SK-N-SH (cell line): Measurements from ENCODE around the gene KLHL17. TPM values are rescaled to one million over a fixed set of nuclear protein-coding genes. Genes with fewer than 3 reads are reported as not detected.

Source experiments
- CTCF ChIA-PET: fragments of 300-600, 350-600 bp; formaldehyde crosslinking; extraction: SDS; loops from one replicate; lab custom pipeline; 2021; lab: Yijun Ruan, JAX
- POLR2A ChIA-PET: fragments of 350-600 bp; sonication (Branson Sonifier 250); formaldehyde crosslinking; extraction: SDS; loops from one replicate; lab custom pipeline; 2020; ENCODE audit warnings: antibody characterized with exemption, inconsistent platforms; lab: Yijun Ruan, JAX
- DNase-seq: peaks from one replicate; pipeline ENCODE4 v3.0.0; 2012
- H2AFZ ChIP-seq: fragments of 200-600 bp; sonication (generic); 2 replicates; pipeline ENCODE4 v1.8.1; 2016; ENCODE audit warnings: antibody characterized with exemption, mild to moderate bottlenecking, low read depth
- H3F3A ChIP-seq: fragments of 200-600 bp; sonication (generic); replicated peaks from 2 replicates; pipeline ENCODE3; 2016; ENCODE audit warnings: antibody characterized with exemption, mild to moderate bottlenecking; ENCODE audit not compliant: insufficient read depth
- H3K27ac ChIP-seq, 2 experiments: fragments of 200-500 bp in 1 of 2; fragments of 200-600 bp in 1 of 2; sonication (Bioruptor generic) in 1 of 2; sonication (generic), shearing (Covaris generic) in 1 of 2; 2 replicates each; pipeline versions ENCODE4 v1.5.1 to v1.6.1; 2014 to 2016; ENCODE audit warnings: low read depth in 2 of 2, inconsistent platforms in 1 of 2, low read length in 1 of 2, mild to moderate bottlenecking in 1 of 2, mixed read lengths in 1 of 2
- H3K27me3 ChIP-seq: fragments of 200-600 bp; sonication (generic), shearing (Covaris generic); 2 replicates; pipeline ENCODE4 v1.6.1; 2016; ENCODE audit warnings: mixed run types; ENCODE audit not compliant: insufficient read depth
- H3K36me3 ChIP-seq, 2 experiments: fragments of 200-500 bp in 1 of 2; fragments of 200-600 bp in 1 of 2; sonication (Bioruptor generic) in 1 of 2; sonication (generic) in 1 of 2; replicated peaks in 1 of 2; 2 replicates each; pipeline versions ENCODE3 to v1.5.1; 2014 to 2016; ENCODE audit warnings: low read length in 1 of 2, mild to moderate bottlenecking in 1 of 2; ENCODE audit not compliant: insufficient read depth in 2 of 2, control insufficient read depth in 1 of 2
- H3K4me1 ChIP-seq, 2 experiments: fragments of 200-500 bp in 1 of 2; fragments of 200-600 bp in 1 of 2; sonication (Bioruptor generic) in 1 of 2; sonication (generic), shearing (Covaris generic) in 1 of 2; 2 replicates each; pipeline versions ENCODE4 v1.5.1 to v1.6.1; 2014 to 2016; ENCODE audit warnings: low read depth in 1 of 2, low read length in 1 of 2, mixed run types in 1 of 2; ENCODE audit not compliant: insufficient read depth in 2 of 2, control insufficient read depth in 1 of 2
- H3K4me2 ChIP-seq: fragments of 200-600 bp; sonication (generic), shearing (Covaris generic); 2 replicates; pipeline ENCODE4 v1.6.1; 2017; ENCODE audit warnings: mixed run types
- H3K4me3 ChIP-seq, 2 experiments: fragments of 200-500 bp in 1 of 2; fragments of 200-600 bp in 1 of 2; sonication (Bioruptor generic) in 1 of 2; sonication (generic), shearing (Covaris generic) in 1 of 2; 2 replicates each; pipeline versions ENCODE4 v1.5.1 to v1.8.1; 2014 to 2016; ENCODE audit warnings: low read depth in 2 of 2, inconsistent platforms in 1 of 2, low read length in 1 of 2, mild to moderate bottlenecking in 1 of 2, mixed read lengths in 1 of 2, moderate library complexity in 1 of 2
- H3K79me2 ChIP-seq: fragments of 200-600 bp; sonication (generic); 2 replicates; pipeline ENCODE4 v1.8.1; 2017; ENCODE audit warnings: mild to moderate bottlenecking; ENCODE audit not compliant: insufficient read depth
- H3K9ac ChIP-seq: fragments of 200-600 bp; sonication (generic); 2 replicates; pipeline ENCODE4 v1.6.1; 2017; ENCODE audit warnings: mixed run types
- H3K9me2 ChIP-seq: fragments of 200-600 bp; sonication (generic); 2 replicates; pipeline ENCODE4 v1.6.1; 2017; ENCODE audit warnings: mixed run types
- H3K9me3 ChIP-seq: fragments of 200-600 bp; sonication (generic); 2 replicates; pipeline ENCODE4 v1.6.1; 2017; ENCODE audit warnings: mixed run types, mild to moderate bottlenecking, moderate library complexity
- H4K20me1 ChIP-seq: fragments of 200-600 bp; sonication (generic); 2 replicates; pipeline ENCODE4 v1.6.1; 2017; ENCODE audit warnings: mild to moderate bottlenecking, mixed run types; ENCODE audit not compliant: insufficient read depth
- CHD2 ChIP-seq: fragments of 150-350 bp; IDR thresholded peaks from 2 replicates; pipeline ENCODE4 v1.6.1; 2018; ENCODE audit warnings: low read length; ENCODE audit not compliant: partially characterized antibody
- CTCF ChIP-seq: fragments of 200-600 bp; sonication (generic); IDR thresholded peaks from 2 replicates; pipeline ENCODE4 v1.6.1; 2017; ENCODE audit warnings: antibody characterized with exemption, mild to moderate bottlenecking, moderate library complexity
- ELF1 ChIP-seq: IDR thresholded peaks from 2 replicates; pipeline ENCODE4 v1.4.0; 2012
- EP300 ChIP-seq, 2 experiments: IDR thresholded peaks; 2 replicates each; pipeline versions ENCODE4 v1.4.0 to v1.6.1; 2012; ENCODE audit warnings: borderline replicate concordance in 1 of 2, low read depth in 1 of 2, low read length in 1 of 2
- EZH2phosphoT487 ChIP-seq: fragments of 200-600 bp; sonication (generic); IDR thresholded peaks from 2 replicates; pipeline ENCODE4 v1.6.1; 2017; ENCODE audit warnings: low read depth, mixed run types, mild to moderate bottlenecking, antibody characterized with exemption, moderate library complexity, borderline replicate concordance
- FOXM1 ChIP-seq: IDR thresholded peaks from 2 replicates; pipeline ENCODE4 v1.4.0; 2012; ENCODE audit warnings: low read depth, mild to moderate bottlenecking
- GABPA ChIP-seq: IDR thresholded peaks from 2 replicates; pipeline ENCODE4 v1.4.0; 2012; ENCODE audit warnings: low read depth, mild to moderate bottlenecking
- JUND ChIP-seq: IDR thresholded peaks from 2 replicates; pipeline ENCODE4 v1.4.0; 2012
- MEF2A ChIP-seq: IDR thresholded peaks from 2 replicates; pipeline ENCODE4 v1.4.0; 2012; ENCODE audit warnings: low read depth, borderline replicate concordance
- MXI1 ChIP-seq: IDR thresholded peaks from 2 replicates; pipeline ENCODE4 v1.6.1; 2012; ENCODE audit warnings: mild to moderate bottlenecking, low read depth, low read length, improper control_type of control experiment
- POLR2AphosphoS5 ChIP-seq: IDR thresholded peaks from 2 replicates; pipeline ENCODE4 v1.6.1; 2012; ENCODE audit warnings: low read depth, low read length
- RAD21 ChIP-seq: IDR thresholded peaks from 2 replicates; pipeline ENCODE4 v1.6.1; 2012; ENCODE audit warnings: mild to moderate bottlenecking, low read length
- RCOR1 ChIP-seq: fragments of 150-350 bp; IDR thresholded peaks from 2 replicates; pipeline ENCODE4 v1.6.1; 2017; ENCODE audit warnings: antibody characterized with exemption, low read length
- RFX5 ChIP-seq: IDR thresholded peaks from 2 replicates; pipeline ENCODE4 v1.6.1; 2012; ENCODE audit warnings: mild to moderate bottlenecking, improper control_type of control experiment, low read length
- SIN3A ChIP-seq: IDR thresholded peaks from 2 replicates; pipeline ENCODE4 v1.6.1; 2012; ENCODE audit warnings: low read depth, mild to moderate bottlenecking, low read length, moderate library complexity, borderline replicate concordance
- SMC3 ChIP-seq: IDR thresholded peaks from 2 replicates; pipeline ENCODE4 v1.6.1; 2012; ENCODE audit warnings: low read depth, low read length, improper control_type of control experiment
- TAF1 ChIP-seq: IDR thresholded peaks from 2 replicates; pipeline ENCODE4 v1.6.1; 2012; ENCODE audit warnings: low read depth, mild to moderate bottlenecking, low read length, moderate library complexity, borderline replicate concordance
- TEAD4 ChIP-seq: IDR thresholded peaks from 2 replicates; pipeline ENCODE4 v1.4.0; 2012; ENCODE audit warnings: mild to moderate bottlenecking, borderline replicate concordance; ENCODE audit not compliant: insufficient read depth
- USF2 ChIP-seq: fragments of 150-350 bp; IDR thresholded peaks from 2 replicates; pipeline ENCODE4 v1.6.1; 2017; ENCODE audit warnings: antibody characterized with exemption, low read length, low read depth, borderline replicate concordance
- WGBS: methylation state at CpG from one replicate; pipeline ENCODE4 v1.1.6; 2017; ENCODE audit warnings: low lambda C conversion rate; 5-methylcytosine and 5-hydroxymethylcytosine counted together
- polyA plus RNA-seq, 3 experiments: library from polyadenylated mRNA; depleted of rRNA; stranded (reverse); fragments of >200 nt; gene quantifications; 2 replicates each; pipeline ENCODE4 v1.2.3, GENCODE V29; 2012
- TF ChIP-seq, protein P1 (sequence below): IDR thresholded peaks from 2 replicates; pipeline ENCODE4; 2012
- TF ChIP-seq, protein P2 (sequence below): IDR thresholded peaks from 2 replicates; pipeline ENCODE4 v1.4.0; 2012; ENCODE audit warnings: low read depth, borderline replicate concordance

Gene KLHL17
- polyA plus RNA-seq, 1 of the 3 experiments (the other 2 are of a cell fraction): 27.3 TPM

- 92% methylated on average over 6 of the region's 10 CpGs for WGBS
- no peak for DNase-seq
- Histone ChIP-seq H3K36me3 (no peaks in the 10 kb centered on the region), H3K79me2 (peaks cover 5% of the 10 kb centered on the region; the same call in 1 of the 2 replicates), H3K4me2 (no peak overlapping the region), H3K27ac (no peak overlapping the region), H3K9ac (no peak overlapping the region), H3K4me3 (no peak overlapping the region), H3K9me2 (no peaks in the 10 kb centered on the region), H4K20me1 (0 out of 2 replicates have a peak, but pooled peaks cover 7% of the 10 kb centered on the region), H3K4me1 (peaks cover 0 to 11% of the 10 kb centered on the region in 2 experiments; a peak in 1 of 4 replicates), H3F3A (peaks cover 6% of the 10 kb centered on the region), H3K27me3 (no peaks in the 10 kb centered on the region), H2AFZ (no peak overlapping the region), H3K9me3 (no peaks in the 10 kb centered on the region)
- no peak for TF ChIP-seq RFX5
- TF ChIP-seq ELF1: no peak
- TF ChIP-seq SIN3A: no peak
- no peak for TF ChIP-seq RAD21
- TF ChIP-seq RCOR1: no peak
- TF ChIP-seq CHD2: no peak
- no peak for TF ChIP-seq MEF2A
- no peak for TF ChIP-seq MXI1
- no peak for TF ChIP-seq EZH2phosphoT487
- TF ChIP-seq FOXM1: no peak
- TF ChIP-seq GABPA: no peak
- ChIA-PET CTCF (interaction anchor here (2.2 to 6.6 kb wide), 3 partner anchors 11 to 23 kb away, joined by 17 to 49 read pairs (median 35); no protein-coding TSS in a partner anchor), POLR2A (no interaction called here)
Measured at GRCh38 chr1:927748-928147, 32.6 kb upstream of the KLHL17 start.

GRCh38 chr1:928825-929661, 31.3 kb upstream of the KLHL17 start:
- Histone ChIP-seq H3K27ac (no peak overlapping the region), H3K79me2 (peaks cover 5% of the 10 kb centered on the region; the same call in 1 of the 2 replicates), H3K9me2 (no peaks in the 10 kb centered on the region), H3F3A (peaks cover 6% of the 10 kb centered on the region), H3K4me3 (no peak overlapping the region), H3K4me2 (no peak overlapping the region), H3K4me1 (peaks cover 0 to 3% of the 10 kb centered on the region in 2 experiments; a peak in 1 of 4 replicates), H2AFZ (no peak overlapping the region), H4K20me1 (0 out of 2 replicates have a peak, but pooled peaks cover 7% of the 10 kb centered on the region), H3K36me3 (no peaks in the 10 kb centered on the region), H3K27me3 (no peaks in the 10 kb centered on the region), H3K9me3 (no peaks in the 10 kb centered on the region), H3K9ac (no peak overlapping the region)
- 91% methylated on average over 31 of the region's 40 CpGs for WGBS
- ChIA-PET CTCF (interaction anchor here (1.1 to 6.6 kb wide), 4 partner anchors 9 to 24 kb away, joined by 3 to 49 read pairs (median 25); no protein-coding TSS in a partner anchor), POLR2A (no interaction called here)
- no peak for DNase-seq
- TF ChIP-seq USF2 (no peak), TEAD4 (no peak), FOXM1 (no peak), POLR2AphosphoS5 (no peak), EP300 (IDR thresholded peaks at IDR 0.05; ENCODE audit: borderline replicate concordance in 1 of 2, low read depth in 1 of 2, low read length in 1 of 2) (no peak), CHD2 (no peak), CTCF (no peak), TAF1 (no peak), ELF1 (no peak), MXI1 (no peak), RCOR1 (no peak), SMC3 (no peak), JUND (no peak)
- TF ChIP-seq, protein P1, sequence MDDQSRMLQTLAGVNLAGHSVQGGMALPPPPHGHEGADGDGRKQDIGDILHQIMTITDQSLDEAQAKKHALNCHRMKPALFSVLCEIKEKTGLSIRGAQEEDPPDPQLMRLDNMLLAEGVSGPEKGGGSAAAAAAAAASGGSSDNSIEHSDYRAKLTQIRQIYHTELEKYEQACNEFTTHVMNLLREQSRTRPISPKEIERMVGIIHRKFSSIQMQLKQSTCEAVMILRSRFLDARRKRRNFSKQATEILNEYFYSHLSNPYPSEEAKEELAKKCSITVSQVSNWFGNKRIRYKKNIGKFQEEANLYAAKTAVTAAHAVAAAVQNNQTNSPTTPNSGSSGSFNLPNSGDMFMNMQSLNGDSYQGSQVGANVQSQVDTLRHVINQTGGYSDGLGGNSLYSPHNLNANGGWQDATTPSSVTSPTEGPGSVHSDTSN: no peak
- TF ChIP-seq, protein P2, sequence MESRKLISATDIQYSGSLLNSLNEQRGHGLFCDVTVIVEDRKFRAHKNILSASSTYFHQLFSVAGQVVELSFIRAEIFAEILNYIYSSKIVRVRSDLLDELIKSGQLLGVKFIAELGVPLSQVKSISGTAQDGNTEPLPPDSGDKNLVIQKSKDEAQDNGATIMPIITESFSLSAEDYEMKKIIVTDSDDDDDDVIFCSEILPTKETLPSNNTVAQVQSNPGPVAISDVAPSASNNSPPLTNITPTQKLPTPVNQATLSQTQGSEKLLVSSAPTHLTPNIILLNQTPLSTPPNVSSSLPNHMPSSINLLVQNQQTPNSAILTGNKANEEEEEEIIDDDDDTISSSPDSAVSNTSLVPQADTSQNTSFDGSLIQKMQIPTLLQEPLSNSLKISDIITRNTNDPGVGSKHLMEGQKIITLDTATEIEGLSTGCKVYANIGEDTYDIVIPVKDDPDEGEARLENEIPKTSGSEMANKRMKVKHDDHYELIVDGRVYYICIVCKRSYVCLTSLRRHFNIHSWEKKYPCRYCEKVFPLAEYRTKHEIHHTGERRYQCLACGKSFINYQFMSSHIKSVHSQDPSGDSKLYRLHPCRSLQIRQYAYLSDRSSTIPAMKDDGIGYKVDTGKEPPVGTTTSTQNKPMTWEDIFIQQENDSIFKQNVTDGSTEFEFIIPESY: no peak
